IMR-90 (cell line): ENCODE results near the gene OR2A25. TPM values are rescaled to one million over a fixed set of nuclear protein-coding genes. Genes with fewer than 3 reads are reported as not detected.

Source experiments
- ATAC-seq: fragments of 200-7000 bp; cut with Tn5 transposase; 2 replicates; pipeline ENCODE4 v1.9.1; 2020; ENCODE audit warnings: low read depth, mild to moderate bottlenecking, moderate library complexity
- BruUV-seq: library from RNA; stranded (reverse); fragments of 400-500 nt; replicated peaks from 2 replicates; lab custom pipeline; 2021; lab: Mats Ljungman, UMichigan
- CTCF ChIA-PET: fragments of 300-600 bp; formaldehyde crosslinking; extraction: SDS; loops from one replicate; lab custom pipeline; 2021; ENCODE audit warnings: antibody characterized with exemption; lab: Yijun Ruan, JAX
- POLR2A ChIA-PET: fragments of 300-600 bp; sonication (Branson Sonifier 250); formaldehyde crosslinking; loops from one replicate; lab custom pipeline; 2022; ENCODE audit warnings: antibody characterized with exemption; ENCODE audit not compliant: unreplicated experiment; lab: Charles Lee
- DNase-seq: peaks from one replicate; pipeline ENCODE4 v3.0.0; 2013
- H2AFZ ChIP-seq: replicated peaks from 2 replicates; pipeline ENCODE3; 2013; ENCODE audit warnings: low read length, mild to moderate bottlenecking; ENCODE audit not compliant: poor library complexity
- H2AK5ac ChIP-seq: 2 replicates; pipeline ENCODE4 v1.6.1; 2013; ENCODE audit warnings: low read depth, low read length, inconsistent platforms
- H2AK9ac ChIP-seq: replicated peaks from 2 replicates; pipeline ENCODE3; 2013; ENCODE audit warnings: mild to moderate bottlenecking, low read depth, low read length, moderate library complexity; ENCODE audit not compliant: poor library complexity
- H2BK120ac ChIP-seq: 2 replicates; pipeline ENCODE4 v1.6.1; 2013; ENCODE audit warnings: low read depth, low read length, inconsistent platforms
- H2BK15ac ChIP-seq: 3 replicates; pipeline ENCODE4 v1.6.1; 2013; ENCODE audit warnings: low read depth, low read length, inconsistent platforms
- H2BK20ac ChIP-seq: 2 replicates; pipeline ENCODE4 v1.6.1; 2013; ENCODE audit warnings: low read depth, mild to moderate bottlenecking, inconsistent platforms, low read length, moderate library complexity
- H2BK5ac ChIP-seq: 2 replicates; pipeline ENCODE4 v1.6.1; 2013; ENCODE audit warnings: mild to moderate bottlenecking, low read depth, low read length, inconsistent platforms; ENCODE audit not compliant: poor library complexity, severe bottlenecking
- H3K14ac ChIP-seq: replicated peaks from 2 replicates; pipeline ENCODE4 v1.6.1; 2013; ENCODE audit warnings: low read depth, low read length, inconsistent platforms
- H3K18ac ChIP-seq: 2 replicates; pipeline ENCODE4 v1.6.1; 2013; ENCODE audit warnings: low read depth, low read length, control low read depth
- H3K23ac ChIP-seq: 2 replicates; pipeline ENCODE4 v1.6.1; 2013; ENCODE audit warnings: low read depth, low read length, inconsistent platforms
- H3K27ac ChIP-seq: 2 replicates; pipeline ENCODE4 v1.5.1; 2013; ENCODE audit warnings: mild to moderate bottlenecking, control low read depth, low read length; ENCODE audit not compliant: insufficient read depth
- H3K27me3 ChIP-seq: 2 replicates; pipeline ENCODE4 v1.6.1; 2013; ENCODE audit warnings: low read length; ENCODE audit not compliant: control insufficient read depth, insufficient read depth
- H3K36me3 ChIP-seq: 2 replicates; pipeline ENCODE4 v1.6.1; 2013; ENCODE audit warnings: low read length, mixed read lengths; ENCODE audit not compliant: control insufficient read depth, insufficient read depth
- H3K4ac ChIP-seq: 2 replicates; pipeline ENCODE4 v1.6.1; 2013; ENCODE audit warnings: low read depth, low read length, inconsistent platforms
- H3K4me1 ChIP-seq: 2 replicates; pipeline ENCODE4 v1.6.1; 2013; ENCODE audit warnings: low read length, mixed read lengths; ENCODE audit not compliant: control insufficient read depth, insufficient read depth
- H3K4me2 ChIP-seq: 2 replicates; pipeline ENCODE4 v1.6.1; 2013; ENCODE audit warnings: low read depth, mild to moderate bottlenecking, control low read depth, low read length, moderate library complexity
- H3K4me3 ChIP-seq: 2 replicates; pipeline ENCODE4 v1.5.1; 2013; ENCODE audit warnings: low read depth, mild to moderate bottlenecking, control low read depth, low read length, moderate library complexity; ENCODE audit not compliant: insufficient read depth
- H3K56ac ChIP-seq: 2 replicates; pipeline ENCODE4 v1.6.1; 2013; ENCODE audit warnings: low read length, inconsistent platforms; ENCODE audit not compliant: insufficient read depth; ENCODE audit errors: extremely low read depth
- H3K79me1 ChIP-seq, 2 experiments: 2 replicates each; pipeline ENCODE4 v1.6.1; 2013; ENCODE audit warnings: low read length in 2 of 2, inconsistent platforms in 1 of 2, low read depth in 1 of 2
- H3K9ac ChIP-seq: 2 replicates; pipeline ENCODE4 v1.6.1; 2013; ENCODE audit warnings: low read depth, low read length, control low read depth
- H3K9me1 ChIP-seq: 2 replicates; pipeline ENCODE4 v1.6.1; 2013; ENCODE audit warnings: low read length, inconsistent platforms; ENCODE audit not compliant: insufficient read depth
- H3K9me3 ChIP-seq: 2 replicates; pipeline ENCODE4 v1.6.1; 2013; ENCODE audit warnings: low read length; ENCODE audit not compliant: control insufficient read depth, insufficient read depth
- H4K20me1 ChIP-seq: 2 replicates; pipeline ENCODE4 v1.6.1; 2013; ENCODE audit warnings: low read length, inconsistent platforms; ENCODE audit not compliant: insufficient read depth
- H4K5ac ChIP-seq: 2 replicates; pipeline ENCODE4 v1.6.1; 2013; ENCODE audit warnings: mild to moderate bottlenecking, low read depth, low read length, control low read depth
- H4K8ac ChIP-seq, 2 experiments: 2 replicates each; pipeline ENCODE4 v1.6.1; 2013; ENCODE audit warnings: low read depth in 2 of 2, low read length in 2 of 2, control low read depth in 1 of 2, inconsistent platforms in 1 of 2
- H4K91ac ChIP-seq: 2 replicates; pipeline ENCODE4 v1.6.1; 2013; ENCODE audit warnings: low read depth, low read length, inconsistent platforms; ENCODE audit not compliant: insufficient read depth
- BHLHE40 ChIP-seq: fragments of 150-350 bp; IDR thresholded peaks from 2 replicates; pipeline ENCODE4 v1.6.1; 2016; ENCODE audit warnings: mild to moderate bottlenecking, low read depth, low read length
- CEBPB ChIP-seq: IDR thresholded peaks from 2 replicates; pipeline ENCODE4 v1.6.1; 2012; ENCODE audit warnings: low read depth, low read length, improper control_type of control experiment
- FOS ChIP-seq: fragments of 150-350 bp; IDR thresholded peaks from 2 replicates; pipeline ENCODE4 v1.6.1; 2016; ENCODE audit warnings: low read depth, low read length
- POLR2A ChIP-seq: IDR thresholded peaks from 2 replicates; pipeline ENCODE4 v1.6.1; 2012; ENCODE audit warnings: mild to moderate bottlenecking, low read depth, low read length
- RCOR1 ChIP-seq: IDR thresholded peaks from 2 replicates; pipeline ENCODE4 v1.6.1; 2012; ENCODE audit warnings: mild to moderate bottlenecking, low read length, improper control_type of control experiment; ENCODE audit not compliant: insufficient replicate concordance
- SMC3 ChIP-seq: fragments of 150-350 bp; IDR thresholded peaks from 2 replicates; pipeline ENCODE4 v1.6.1; 2016; ENCODE audit warnings: low read depth, mild to moderate bottlenecking, antibody characterized with exemption, low read length, moderate library complexity
- WGBS, 2 experiments: methylation state at CpG; one replicate each; pipeline versions ENCODE4 v1.1.5 to v1.1.7; 2013; ENCODE audit warnings: missing lambda C conversion rate in 2 of 2; ENCODE audit not compliant: insufficient read length in 1 of 2; ENCODE audit errors: extremely low coverage in 2 of 2; 5-methylcytosine and 5-hydroxymethylcytosine counted together
- dilution Hi-C: fragments of 300-500 bp; cut with HindIII; formaldehyde crosslinking; loops from one replicate; pipeline ENCODE4 v1.14.3; 2018; ENCODE audit warnings: low sequenced_read_pairs; ENCODE audit not compliant: unreplicated experiment
- in situ Hi-C: fragments of 300-500 bp; cut with MboI; formaldehyde crosslinking; loops from 3 replicates; pipeline ENCODE4 v1.14.3; 2019; ENCODE audit warnings: low sequenced_read_pairs, inconsistent platforms, mixed read lengths
- intact Hi-C: fragments of 100-400 bp; cut with micrococcal nuclease; formaldehyde crosslinking; loops from 2 replicates; pipeline ENCODE4 v1.10.0; 2022
- polyA plus RNA-seq, 3 experiments: library from polyadenylated mRNA; depleted of rRNA; stranded (reverse); fragments of >200 nt; gene quantifications; 2 replicates each; pipeline ENCODE4 v1.2.3, GENCODE V29; 2012; ENCODE audit warnings: low replicate concordance in 1 of 3
- total RNA-seq: library from RNA; depleted of rRNA; stranded (reverse); fragments of >200 nt; gene quantifications from 2 replicates; pipeline ENCODE4 v1.2.3, GENCODE V29; 2012

The OR2A25 gene
- total and polyA plus RNA-seq, 2 of the 4 experiments (the other 2 are of a cell fraction) = not detected

- Histone ChIP-seq H3K9ac (no peak overlapping the region), H3K79me1 (no peaks in the 10 kb centered on the region), H4K20me1 (no peaks in the 10 kb centered on the region), H4K8ac (no peak overlapping the region), H3K18ac (no peak overlapping the region), H3K4me3 (no peak overlapping the region), H3K9me1 (no peaks in the 10 kb centered on the region), H3K27me3 (peaks cover 2% of the 10 kb centered on the region), H4K5ac (no peak overlapping the region), H2BK5ac (no peak overlapping the region), H3K4ac (no peak overlapping the region), H2AK9ac (no peak overlapping the region), H2AFZ (no peak overlapping the region), H3K56ac (no peak overlapping the region), H2BK15ac (no peak overlapping the region), H2BK120ac (no peak overlapping the region), H2BK20ac (no peak overlapping the region), H3K4me1 (no peaks in the 10 kb centered on the region), H4K91ac (no peak overlapping the region), H3K14ac (no peak overlapping the region), H3K23ac (no peak overlapping the region), H3K27ac (no peak overlapping the region), H3K4me2 (no peak overlapping the region), H3K9me3 (no peaks in the 10 kb centered on the region), H2AK5ac (no peak overlapping the region), H3K36me3 (no peaks in the 10 kb centered on the region)
- BruUV-seq = no TSS peak
- no peak for ATAC-seq
- POLR2A ChIA-PET = no interaction called here
- 72% methylated on average over 2 of the region's 3 CpGs; no CpG with 5 or more reads in 1 of the 2 experiments for WGBS, 2 experiments
- dilution Hi-C loops = no loop called here
- intact Hi-C loops = no loop called here
- in situ Hi-C loops = no loop called here
- CTCF ChIA-PET = no interaction called here
- DNase-seq = no peak
- TF ChIP-seq SMC3 (no peak), FOS (no peak), BHLHE40 (no peak), RCOR1 (no peak), CEBPB (no peak), POLR2A (no peak)
These were observed 45.4 kb upstream of the OR2A25 start for GRCh38 chr7:144024213-144024612.
